ENCODE data around the gene PCA3.

DNA sequence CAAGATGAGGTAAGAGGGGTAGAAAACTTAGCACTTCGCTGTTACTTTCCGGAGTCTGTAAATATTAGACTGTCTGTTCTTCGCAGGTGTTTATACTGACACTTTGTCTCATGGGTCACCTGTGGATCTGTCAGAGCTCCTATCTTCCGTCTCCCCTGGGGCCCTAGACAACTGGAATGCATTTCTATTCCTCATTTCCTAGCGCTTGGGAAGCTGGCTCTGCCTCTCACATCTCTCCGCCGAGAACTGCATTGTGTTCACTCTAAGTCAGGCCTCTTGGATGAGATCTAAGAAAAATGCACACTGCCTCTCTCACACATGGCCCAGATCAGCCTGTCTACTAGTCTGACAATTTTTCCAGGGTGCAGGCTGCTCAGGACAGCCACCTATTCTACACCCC is 39.5 kb downstream of the PCA3 start:
- no peak for TF ChIP-seq POLR2A (IDR thresholded peaks at IDR 0.05)
- TF ChIP-seq, protein P1, sequence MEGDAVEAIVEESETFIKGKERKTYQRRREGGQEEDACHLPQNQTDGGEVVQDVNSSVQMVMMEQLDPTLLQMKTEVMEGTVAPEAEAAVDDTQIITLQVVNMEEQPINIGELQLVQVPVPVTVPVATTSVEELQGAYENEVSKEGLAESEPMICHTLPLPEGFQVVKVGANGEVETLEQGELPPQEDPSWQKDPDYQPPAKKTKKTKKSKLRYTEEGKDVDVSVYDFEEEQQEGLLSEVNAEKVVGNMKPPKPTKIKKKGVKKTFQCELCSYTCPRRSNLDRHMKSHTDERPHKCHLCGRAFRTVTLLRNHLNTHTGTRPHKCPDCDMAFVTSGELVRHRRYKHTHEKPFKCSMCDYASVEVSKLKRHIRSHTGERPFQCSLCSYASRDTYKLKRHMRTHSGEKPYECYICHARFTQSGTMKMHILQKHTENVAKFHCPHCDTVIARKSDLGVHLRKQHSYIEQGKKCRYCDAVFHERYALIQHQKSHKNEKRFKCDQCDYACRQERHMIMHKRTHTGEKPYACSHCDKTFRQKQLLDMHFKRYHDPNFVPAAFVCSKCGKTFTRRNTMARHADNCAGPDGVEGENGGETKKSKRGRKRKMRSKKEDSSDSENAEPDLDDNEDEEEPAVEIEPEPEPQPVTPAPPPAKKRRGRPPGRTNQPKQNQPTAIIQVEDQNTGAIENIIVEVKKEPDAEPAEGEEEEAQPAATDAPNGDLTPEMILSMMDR (IDR thresholded peaks at IDR 0.05 in 8 of 11, conservative IDR thresholded peaks at IDR 0.05 in 3 of 11): no peak
